B cell (primary cell): Measurements from ENCODE around the gene EFCAB9.

Experiments
- EZH2 ChIP-seq: IDR thresholded peaks from 2 replicates; pipeline ENCODE4 v1.6.1; 2012; ENCODE audit warnings: borderline replicate concordance, low read depth, mild to moderate bottlenecking, moderate library complexity, low read length; ENCODE audit not compliant: insufficient read depth, poor library complexity, severe bottlenecking
- TF ChIP-seq, protein P1 (sequence below): fragments of 200-600 bp; IDR thresholded peaks from one replicate; pipeline ENCODE4 v1.8.0; 2022; ENCODE audit warnings: antibody characterized with exemption, mild to moderate bottlenecking

DNA sequence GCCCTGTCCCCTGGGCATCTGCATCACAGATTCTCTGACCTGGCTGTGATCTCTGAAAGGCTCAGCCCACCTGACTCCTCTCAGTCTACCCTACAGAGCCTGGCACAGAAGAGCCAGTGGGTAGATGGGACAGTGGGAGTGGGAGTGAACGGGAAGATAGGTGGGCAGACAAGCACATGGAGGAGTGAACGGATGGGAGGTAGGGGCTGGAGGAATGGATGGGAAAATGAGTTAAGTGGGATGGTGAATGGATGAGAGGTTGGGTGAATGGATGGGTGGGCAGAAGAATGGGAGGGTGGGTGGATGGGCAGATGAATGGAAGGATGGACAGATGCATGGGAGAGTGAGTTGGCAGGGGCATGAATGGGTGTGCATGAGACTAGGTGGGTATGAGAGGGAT lies 24.8 kb upstream of the EFCAB9 start:
- TF ChIP-seq, protein P1, sequence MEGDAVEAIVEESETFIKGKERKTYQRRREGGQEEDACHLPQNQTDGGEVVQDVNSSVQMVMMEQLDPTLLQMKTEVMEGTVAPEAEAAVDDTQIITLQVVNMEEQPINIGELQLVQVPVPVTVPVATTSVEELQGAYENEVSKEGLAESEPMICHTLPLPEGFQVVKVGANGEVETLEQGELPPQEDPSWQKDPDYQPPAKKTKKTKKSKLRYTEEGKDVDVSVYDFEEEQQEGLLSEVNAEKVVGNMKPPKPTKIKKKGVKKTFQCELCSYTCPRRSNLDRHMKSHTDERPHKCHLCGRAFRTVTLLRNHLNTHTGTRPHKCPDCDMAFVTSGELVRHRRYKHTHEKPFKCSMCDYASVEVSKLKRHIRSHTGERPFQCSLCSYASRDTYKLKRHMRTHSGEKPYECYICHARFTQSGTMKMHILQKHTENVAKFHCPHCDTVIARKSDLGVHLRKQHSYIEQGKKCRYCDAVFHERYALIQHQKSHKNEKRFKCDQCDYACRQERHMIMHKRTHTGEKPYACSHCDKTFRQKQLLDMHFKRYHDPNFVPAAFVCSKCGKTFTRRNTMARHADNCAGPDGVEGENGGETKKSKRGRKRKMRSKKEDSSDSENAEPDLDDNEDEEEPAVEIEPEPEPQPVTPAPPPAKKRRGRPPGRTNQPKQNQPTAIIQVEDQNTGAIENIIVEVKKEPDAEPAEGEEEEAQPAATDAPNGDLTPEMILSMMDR, result no peak
- no peak for TF ChIP-seq EZH2
